IPS-18a (cell line): ENCODE results near the gene SOX10.

ENCODE experiments used
- H3K27ac ChIP-seq: one replicate; pipeline ENCODE4 v1.5.1; 2013; ENCODE audit warnings: low read length
- H3K27me3 ChIP-seq: one replicate; pipeline ENCODE4 v1.6.1; 2013; ENCODE audit warnings: mild to moderate bottlenecking, low read length; ENCODE audit not compliant: control insufficient read depth, insufficient read depth
- H3K36me3 ChIP-seq: one replicate; pipeline ENCODE4 v1.6.1; 2013; ENCODE audit warnings: low read depth, low read length; ENCODE audit not compliant: control insufficient read depth
- H3K4me1 ChIP-seq: one replicate; pipeline ENCODE4 v1.6.1; 2013; ENCODE audit warnings: low read depth, low read length; ENCODE audit not compliant: control insufficient read depth
- H3K4me3 ChIP-seq: one replicate; pipeline ENCODE4 v1.5.1; 2013; ENCODE audit warnings: low read length
- H3K9ac ChIP-seq: one replicate; pipeline ENCODE4 v1.6.1; 2013; ENCODE audit warnings: mild to moderate bottlenecking, low read length, moderate library complexity
- H3K9me3 ChIP-seq: one replicate; pipeline ENCODE4 v1.6.1; 2013; ENCODE audit warnings: low read depth, low read length; ENCODE audit not compliant: control insufficient read depth

The SOX10 gene

DNA sequence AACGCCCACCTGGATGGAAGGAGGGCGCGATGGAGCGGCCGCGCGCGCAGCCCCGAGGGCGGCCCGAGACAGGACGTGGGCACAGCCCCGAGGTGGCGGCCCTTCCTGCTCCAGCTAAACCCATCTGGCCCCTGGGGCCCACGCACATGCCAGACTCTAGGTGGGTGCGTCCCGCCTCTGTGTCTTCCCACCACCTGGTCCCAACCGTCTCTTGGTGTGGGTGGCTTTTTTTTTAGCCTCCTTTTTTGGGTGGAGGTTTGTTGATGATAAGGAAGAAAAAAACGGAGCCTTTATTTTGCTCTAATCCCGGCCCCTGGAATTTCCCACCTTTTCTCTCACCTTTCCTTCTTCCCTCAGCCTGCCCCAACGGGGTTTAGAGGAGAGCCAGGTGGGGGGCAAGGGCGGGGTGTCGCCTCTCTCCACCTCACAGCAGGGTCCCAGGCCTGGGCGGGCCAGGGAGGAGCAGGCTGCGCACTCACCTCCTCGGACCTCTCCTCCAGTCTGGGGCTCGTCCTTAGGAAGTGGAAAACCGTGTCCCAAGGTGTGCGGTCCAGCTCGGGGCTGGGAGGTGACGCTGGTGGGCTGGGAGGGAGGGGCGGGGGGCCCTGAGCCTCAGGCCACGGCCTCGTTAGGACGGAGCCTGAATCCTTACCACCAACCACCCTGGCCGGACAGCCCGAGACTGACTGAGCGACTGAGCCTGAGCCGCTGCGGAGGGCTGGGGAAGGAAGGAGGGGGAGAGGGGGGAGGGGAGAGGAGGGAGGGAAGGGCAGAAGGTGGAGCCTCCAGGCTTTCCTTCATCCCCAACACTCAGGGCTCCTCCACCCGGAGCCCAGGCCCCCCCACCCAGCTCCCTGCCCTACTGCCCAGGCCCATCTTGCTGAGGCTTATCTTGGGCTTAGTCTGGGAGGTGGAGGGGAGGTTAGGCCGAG is at the start of gene SOX10:
SOX10 (minus strand) TSS at position 696 of the 932 bp plus-strand sequence. CDS start 771 bp downstream, outside the sequence.
- H3K4me3 ChIP-seq, result peak within 1 kb of the TSS; percentile 34
- H3K9ac ChIP-seq, result no peak within 1 kb of the TSS
- peaks cover 6% of the 10 kb centered on the region for H3K4me1 ChIP-seq
- H3K36me3 ChIP-seq, result no peaks in the 10 kb centered on the region
- peaks cover 12% of the 10 kb centered on the region for H3K27me3 ChIP-seq
- H3K9me3 ChIP-seq, result no peaks in the 10 kb centered on the region
- H3K27ac ChIP-seq, result no peak within 1 kb of the TSS

DNA sequence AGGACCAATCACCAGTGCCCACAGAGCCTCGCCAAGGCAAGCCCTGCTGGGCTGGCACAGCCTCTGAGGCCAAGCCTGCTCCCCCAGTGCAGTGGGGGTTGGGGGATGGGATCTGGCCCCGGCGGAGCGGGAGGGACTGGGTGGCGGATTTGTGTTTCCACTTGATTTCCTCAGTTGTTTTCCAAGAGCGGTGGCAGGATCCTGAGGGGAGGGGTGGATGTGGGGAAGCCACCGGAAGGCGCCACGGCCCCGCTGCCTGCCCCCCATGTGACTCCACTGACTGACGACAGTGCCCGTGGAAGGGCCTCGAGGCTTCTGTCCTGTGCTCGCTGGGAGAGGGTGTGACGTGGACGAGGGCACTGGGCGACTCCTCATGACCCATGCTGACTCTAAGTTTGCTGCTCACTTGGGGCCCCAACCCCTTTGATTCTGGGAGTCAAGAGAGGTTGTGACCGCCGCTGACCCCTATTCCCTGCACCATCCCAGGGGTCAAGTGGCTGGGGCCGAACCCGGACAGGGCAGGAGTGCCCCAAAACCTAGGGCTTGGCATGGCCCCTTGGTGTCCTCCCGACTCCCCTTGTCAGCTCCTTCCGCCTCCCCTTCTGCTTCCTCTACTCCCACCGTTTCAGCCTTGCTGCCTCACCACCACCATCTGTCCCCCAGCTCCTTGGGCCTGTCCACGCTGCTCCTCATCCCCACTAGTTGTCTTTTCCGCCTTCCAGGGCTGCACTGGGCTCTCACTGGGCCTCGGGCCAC is 49.3 kb upstream of the SOX10 start:
- no peak overlapping the region for H3K4me3 ChIP-seq
- H3K36me3 ChIP-seq, result no peaks in the 10 kb centered on the region
- H3K9ac ChIP-seq, result peak overlapping the region; percentile 33
- no peak overlapping the region for H3K27ac ChIP-seq
- no peaks in the 10 kb centered on the region for H3K9me3 ChIP-seq
- peaks cover 22% of the 10 kb centered on the region for H3K4me1 ChIP-seq
- no peaks in the 10 kb centered on the region for H3K27me3 ChIP-seq

DNA sequence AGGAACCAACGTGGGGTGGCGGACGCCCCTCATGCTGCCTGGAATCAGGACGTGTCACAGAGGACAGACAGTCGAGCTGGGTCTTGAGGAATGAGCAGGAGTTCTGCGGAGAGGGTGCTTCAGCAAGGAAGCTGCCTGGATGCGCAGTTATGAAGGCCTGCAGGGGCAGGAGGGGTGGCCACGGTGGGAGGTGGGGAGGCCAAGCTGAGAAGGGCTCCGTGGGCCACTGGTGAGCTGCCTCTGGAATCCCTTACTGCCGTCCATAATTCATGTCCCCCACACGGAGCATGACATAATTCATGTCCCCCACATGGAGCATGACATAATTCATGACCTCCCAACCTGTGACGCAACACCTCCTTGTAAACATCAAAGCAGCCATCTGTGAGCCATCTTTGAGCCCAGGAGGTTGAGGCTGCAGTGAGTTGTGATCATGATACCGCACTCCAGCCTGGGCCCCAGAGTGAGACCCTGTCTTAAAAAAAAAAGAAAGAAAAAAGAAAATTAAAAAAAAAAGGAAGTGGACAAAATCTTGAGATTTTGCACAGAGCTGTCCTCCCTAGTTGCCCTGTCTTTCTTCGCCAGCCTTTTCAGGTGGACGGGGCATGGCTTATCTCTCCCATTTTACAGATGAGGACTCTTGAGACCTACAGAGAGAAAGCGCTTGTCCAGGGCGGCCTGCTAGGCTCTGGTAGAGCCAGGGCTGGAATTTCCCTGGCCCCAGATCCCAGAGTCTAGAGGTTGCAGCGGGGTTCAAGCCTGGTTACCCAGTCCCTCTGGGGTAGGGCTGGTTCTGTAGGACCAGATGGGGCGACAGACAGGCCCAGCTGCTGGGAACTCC is 48.5 kb upstream of the SOX10 start:
- Histone ChIP-seq H3K27ac (no peak overlapping the region), H3K9ac (no peak overlapping the region), H3K27me3 (no peaks in the 10 kb centered on the region), H3K4me3 (no peak overlapping the region), H3K36me3 (no peaks in the 10 kb centered on the region), H3K9me3 (no peaks in the 10 kb centered on the region), H3K4me1 (peaks cover 22% of the 10 kb centered on the region)

DNA sequence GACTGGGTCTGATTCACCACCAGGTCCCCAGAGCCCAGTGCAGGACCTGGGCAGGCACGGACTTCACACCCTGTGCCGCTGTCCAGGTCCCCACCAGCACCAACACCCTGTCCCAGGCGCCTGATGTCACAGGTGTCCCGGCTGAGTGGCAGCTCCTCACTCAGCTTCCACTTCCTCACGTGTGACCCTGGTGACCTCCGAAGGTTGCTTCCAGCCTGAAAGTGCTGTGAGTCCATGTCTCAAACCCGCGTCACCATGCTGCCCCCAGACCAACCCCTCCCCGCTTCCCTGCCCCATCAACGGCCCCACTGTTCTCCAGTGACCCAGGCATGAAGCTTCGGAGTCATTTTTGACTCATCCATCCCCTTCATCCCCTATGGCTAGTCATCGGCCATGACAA is 47.1 kb upstream of the SOX10 start:
- H3K27ac ChIP-seq, result no peak overlapping the region
- H3K9ac ChIP-seq, result no peak overlapping the region
- H3K27me3 ChIP-seq, result no peaks in the 10 kb centered on the region
- no peak overlapping the region for H3K4me3 ChIP-seq
- H3K9me3 ChIP-seq, result no peaks in the 10 kb centered on the region
- no peaks in the 10 kb centered on the region for H3K36me3 ChIP-seq
- peaks cover 22% of the 10 kb centered on the region for H3K4me1 ChIP-seq

DNA sequence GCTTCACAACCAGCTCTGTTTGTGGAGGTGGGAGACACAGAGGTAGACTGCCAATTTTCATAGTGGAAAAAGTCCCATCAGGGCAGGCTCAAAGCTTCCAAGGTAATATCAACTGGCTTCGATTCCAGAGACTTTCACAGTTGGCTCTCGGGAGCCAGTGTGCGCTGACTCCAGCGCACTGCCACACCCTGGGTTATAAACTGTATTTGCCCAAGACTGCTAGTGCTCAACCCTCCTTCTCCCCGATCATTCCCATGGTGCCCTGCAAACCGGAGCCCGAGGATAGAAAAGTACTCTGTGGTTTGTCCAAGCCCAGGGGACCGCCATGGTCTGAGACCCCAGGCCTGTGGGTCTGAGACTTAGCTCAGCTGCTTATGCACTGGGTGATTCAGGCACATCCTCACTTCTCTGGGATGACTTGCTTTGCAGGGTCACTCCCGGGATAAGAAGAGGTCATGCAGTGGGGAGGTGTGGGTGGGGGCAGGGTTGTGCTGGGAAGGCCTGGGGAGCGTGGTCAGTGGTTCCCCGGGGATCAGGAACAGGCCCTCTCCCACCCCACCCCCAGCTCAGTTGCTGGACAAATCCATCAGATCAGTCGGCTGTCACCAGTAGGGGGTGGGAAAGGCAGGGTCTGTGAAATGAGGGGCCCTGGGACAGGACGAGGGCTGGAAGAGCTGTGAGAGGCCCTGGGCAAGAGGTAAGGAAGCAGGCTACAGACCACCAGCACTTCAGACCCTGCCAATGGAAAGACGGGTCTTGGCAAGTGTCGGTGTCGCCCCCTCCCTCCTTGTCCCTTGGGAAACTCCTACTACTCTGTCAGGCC is 46.2 kb upstream of the SOX10 start:
- H3K27me3 ChIP-seq, result no peaks in the 10 kb centered on the region
- no peak overlapping the region for H3K27ac ChIP-seq
- peaks cover 22% of the 10 kb centered on the region for H3K4me1 ChIP-seq
- no peaks in the 10 kb centered on the region for H3K36me3 ChIP-seq
- H3K4me3 ChIP-seq, result no peak overlapping the region
- H3K9me3 ChIP-seq, result no peaks in the 10 kb centered on the region
- H3K9ac ChIP-seq, result no peak overlapping the region

DNA sequence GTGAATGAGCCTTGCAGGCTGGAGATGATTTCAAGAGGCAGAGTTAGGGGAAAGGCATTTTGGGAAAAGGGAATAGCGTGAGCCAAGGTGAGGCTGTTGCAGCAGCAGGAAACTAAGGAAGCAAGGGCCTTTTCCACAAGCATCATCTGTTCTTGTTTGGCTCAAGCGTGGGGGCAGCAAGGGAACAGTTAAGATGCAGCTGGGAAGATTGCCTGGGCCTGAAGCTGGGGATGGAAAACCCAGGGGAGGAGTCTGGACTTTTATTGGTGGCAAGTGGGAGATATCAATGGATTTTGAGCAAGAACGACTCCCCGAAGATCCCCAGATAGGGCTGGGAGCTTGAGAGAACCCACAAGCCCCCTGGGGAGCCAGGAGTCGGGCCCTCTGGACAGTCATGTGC is 45.5 kb upstream of the SOX10 start:
- H3K9me3 ChIP-seq, result no peaks in the 10 kb centered on the region
- no peak overlapping the region for H3K27ac ChIP-seq
- peaks cover 19% of the 10 kb centered on the region for H3K4me1 ChIP-seq
- H3K4me3 ChIP-seq, result no peak overlapping the region
- H3K9ac ChIP-seq, result no peak overlapping the region
- H3K36me3 ChIP-seq, result no peaks in the 10 kb centered on the region
- no peaks in the 10 kb centered on the region for H3K27me3 ChIP-seq

DNA sequence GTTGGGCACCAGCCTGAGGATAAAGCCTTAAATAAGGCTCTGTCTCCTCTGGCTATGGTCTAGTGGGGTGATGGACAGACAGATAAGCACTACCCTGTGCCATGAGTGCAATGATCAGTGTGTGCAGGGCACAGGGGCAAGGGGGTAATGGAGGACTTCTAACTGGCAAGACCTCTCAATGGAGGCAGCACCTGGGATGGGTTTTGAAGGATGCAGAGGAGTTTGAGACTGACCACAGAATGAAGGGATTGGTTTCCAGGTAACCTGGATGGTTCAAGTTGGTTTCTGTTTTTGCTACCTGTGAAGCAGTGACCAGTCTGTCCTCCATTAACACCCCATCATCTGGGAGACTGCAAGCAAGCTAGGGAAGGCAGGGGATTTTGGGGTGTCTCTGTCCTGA is 45.0 kb upstream of the SOX10 start:
- no peak overlapping the region for H3K9ac ChIP-seq
- H3K27ac ChIP-seq, result no peak overlapping the region
- peaks cover 16% of the 10 kb centered on the region for H3K4me1 ChIP-seq
- no peak overlapping the region for H3K4me3 ChIP-seq
- H3K36me3 ChIP-seq, result no peaks in the 10 kb centered on the region
- no peaks in the 10 kb centered on the region for H3K27me3 ChIP-seq
- H3K9me3 ChIP-seq, result no peaks in the 10 kb centered on the region

DNA sequence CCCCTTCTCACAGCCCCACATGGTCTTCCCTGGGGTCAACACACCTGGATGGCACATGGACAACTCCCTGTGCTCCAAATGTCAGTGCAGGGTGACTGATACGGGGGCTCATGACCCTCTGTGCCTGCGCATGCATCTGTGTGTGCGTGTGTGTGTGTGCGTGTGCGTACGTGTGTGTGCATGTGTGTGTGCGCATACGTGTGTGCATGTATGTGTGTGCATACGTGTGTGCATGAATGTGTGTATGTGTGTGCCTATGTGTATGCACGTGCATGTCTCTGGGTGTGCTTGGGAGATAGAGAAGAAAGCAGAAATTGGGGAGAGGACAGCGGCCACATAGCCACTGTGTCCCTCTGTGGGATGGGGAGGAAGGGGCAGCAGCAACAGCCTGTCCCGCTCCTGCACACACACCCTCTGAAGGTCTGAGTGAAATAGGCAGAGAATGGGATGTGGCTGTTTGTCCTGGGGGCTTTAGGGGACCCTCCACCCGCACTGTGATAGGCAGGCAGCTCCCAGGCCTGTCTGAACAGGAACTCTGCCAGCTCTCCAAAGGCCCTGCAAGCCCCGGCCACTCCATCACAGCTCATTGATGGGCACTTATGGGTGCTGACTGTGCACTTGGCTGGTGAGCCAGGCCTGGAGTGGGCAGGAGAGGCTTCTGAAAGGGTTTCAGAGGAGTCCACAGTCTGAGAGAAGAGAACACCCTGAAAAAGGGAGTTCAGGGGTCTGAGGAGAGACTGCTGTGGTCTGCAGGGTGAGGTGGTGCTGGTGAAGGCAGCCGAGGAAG is 44.2 kb upstream of the SOX10 start:
- Histone ChIP-seq H3K4me1 (peaks cover 8% of the 10 kb centered on the region), H3K27ac (no peak overlapping the region), H3K36me3 (no peaks in the 10 kb centered on the region), H3K27me3 (no peaks in the 10 kb centered on the region), H3K4me3 (no peak overlapping the region), H3K9ac (no peak overlapping the region), H3K9me3 (no peaks in the 10 kb centered on the region)

DNA sequence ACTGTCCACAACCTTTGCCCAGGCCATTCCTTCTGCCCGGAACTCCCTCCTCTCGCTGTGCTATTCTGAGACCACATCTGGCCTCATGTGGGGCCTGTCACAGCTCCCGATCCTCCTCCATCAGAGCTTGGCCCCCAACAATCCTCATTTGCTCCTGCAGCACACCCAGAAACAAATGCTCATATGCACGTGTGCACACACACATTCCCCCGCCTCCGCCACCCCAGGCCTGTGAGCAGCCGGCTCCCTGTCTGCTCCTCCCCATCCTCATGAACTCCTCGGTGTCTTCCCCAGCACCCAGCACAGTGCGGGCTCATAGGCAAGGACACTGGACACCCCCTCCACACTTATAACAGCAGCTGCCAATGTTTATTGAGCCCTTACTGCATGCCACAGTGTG is 43.1 kb upstream of the SOX10 start:
- Histone ChIP-seq H3K9ac (no peak overlapping the region), H3K36me3 (no peaks in the 10 kb centered on the region), H3K27me3 (no peaks in the 10 kb centered on the region), H3K27ac (no peak overlapping the region), H3K9me3 (no peaks in the 10 kb centered on the region), H3K4me3 (no peak overlapping the region), H3K4me1 (peaks cover 5% of the 10 kb centered on the region)
